ENCODE data around the gene LILRA5.
"Not testable (repeated sequence)": the region's sequence is repeated elsewhere in the genome, so short reads cannot be mapped to it uniquely, and the experiment has no call there.

The LILRA5 gene

GRCh38 chr19:54273821-54274220 is 39.1 kb downstream of the LILRA5 start:
- DNase-seq (ENCODE audit: low spot score): no peak

DNA sequence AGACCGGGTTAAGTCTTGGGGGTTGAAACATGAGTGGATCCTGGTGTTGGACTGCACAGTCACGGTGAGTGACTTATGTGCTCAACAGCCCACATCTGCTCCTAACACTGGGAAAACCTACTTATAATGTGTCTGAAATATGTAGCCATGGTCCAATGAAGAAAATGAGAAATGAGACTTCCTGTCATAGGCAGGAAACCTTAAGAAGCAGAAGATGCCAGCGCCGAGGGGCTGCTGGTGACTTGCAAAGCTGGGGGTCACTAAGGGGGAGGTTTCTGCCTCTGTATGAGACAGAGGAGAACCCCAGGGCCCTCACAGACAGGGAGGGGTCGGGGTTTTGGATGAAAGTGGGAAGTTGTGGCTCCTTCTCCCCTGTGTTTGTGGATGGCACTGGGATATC is 40.8 kb downstream of the LILRA5 start:
- not testable (repeated sequence) for DNase-seq (ENCODE audit: low spot score)

DNA sequence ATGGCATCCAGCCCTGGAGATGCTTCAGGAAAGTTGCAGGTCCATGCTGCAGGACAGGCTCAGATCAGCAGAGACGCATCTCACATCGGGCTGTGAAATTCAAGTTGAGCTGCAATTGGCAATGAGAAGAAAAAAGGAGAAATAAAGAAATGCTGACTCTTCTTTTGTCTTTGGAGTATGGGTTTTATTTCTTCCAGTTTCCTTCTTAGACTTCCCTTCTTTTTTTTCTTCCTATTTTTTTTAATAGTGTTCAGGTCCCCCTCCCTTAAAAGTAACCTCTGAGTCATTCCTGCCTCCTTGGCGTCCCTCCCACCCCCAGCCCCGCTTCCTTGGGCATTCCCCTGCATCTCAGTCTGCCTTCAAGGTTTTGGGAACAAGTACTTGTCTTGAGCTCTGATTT is 41.4 kb downstream of the LILRA5 start:
- DNase-seq (ENCODE audit: low spot score): not testable (repeated sequence)

- DNase-seq (ENCODE audit: low spot score): no peak
Observed at GRCh38 chr19:54271106-54271505, 41.9 kb downstream of the LILRA5 start.

GRCh38 chr19:54268936-54269335 is 44.0 kb downstream of the LILRA5 start:
- no peak for DNase-seq (ENCODE audit: low spot score)

DNA sequence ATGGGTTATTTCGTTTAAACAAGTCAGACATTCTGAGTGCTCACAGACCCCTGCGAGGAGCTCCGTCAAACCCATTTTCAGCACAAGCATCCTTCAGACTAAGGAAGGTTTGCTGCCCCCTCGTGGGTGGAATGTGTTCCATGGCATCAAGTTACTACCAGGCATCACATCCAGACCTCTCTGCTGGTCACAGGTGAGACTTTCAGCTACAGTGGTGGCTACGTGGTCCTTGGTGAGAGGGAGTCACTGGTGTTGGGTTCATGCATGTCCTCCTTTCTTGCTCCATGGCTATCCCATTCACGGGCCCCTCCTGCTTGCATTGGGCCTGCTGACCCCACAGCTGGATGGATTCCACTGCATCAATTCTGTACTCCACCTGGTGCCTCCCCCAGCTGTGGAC is 46.8 kb downstream of the LILRA5 start:
- peak; percentile 66 for DNase-seq (ENCODE audit: low spot score)

- DNase-seq (ENCODE audit: low spot score): no peak
Observed at GRCh38 chr19:54262470-54262869, 50.5 kb downstream of the LILRA5 start.

DNA sequence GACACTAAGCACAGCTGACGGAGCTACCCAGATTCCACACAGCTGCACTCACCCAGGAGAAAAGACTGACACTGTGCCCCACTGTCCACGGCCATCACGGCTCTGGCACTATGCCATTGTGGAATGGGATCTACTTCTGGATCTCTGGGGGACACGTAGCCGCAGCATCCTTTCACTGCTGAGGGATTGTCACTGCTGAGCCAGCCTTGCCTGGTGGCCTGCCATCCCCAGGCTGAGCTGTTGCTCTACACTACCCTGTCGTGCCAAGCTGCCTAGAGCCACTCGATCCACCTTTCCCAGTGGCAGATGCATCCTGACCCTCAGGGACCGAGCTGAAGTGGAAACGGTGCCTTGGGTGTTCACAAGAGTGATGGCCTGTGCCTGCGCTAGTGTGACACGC is 50.9 kb downstream of the LILRA5 start:
- DNase-seq (ENCODE audit: low spot score): no peak

- no peak for DNase-seq (ENCODE audit: low spot score)
Observed at GRCh38 chr19:54257116-54257480, 55.9 kb downstream of the LILRA5 start, which contains the start of gene LILRB5. Gene LILRB5, minus strand, starts transcription at chr19:54257273. Its CDS starts 80 bp downstream, at chr19:54257193.

Data from activated CD4-positive, alpha-beta T cell treated with anti-CD3 and anti-CD28 coated beads, Interleukin-2, Interleukin-4, amounts not matched to agents 100 ng/mL and 50 ng/mL, durations not matched to agents 16 hours and 8 hours (primary cell).